GM21526 (cell line): ENCODE data around the gene TRIM73.
A peak's percentile ranks its signal among the peaks of the same experiment; 100 is the strongest.
"Not testable (repeated sequence)": the region's sequence is repeated elsewhere in the genome, so short reads cannot be mapped to it uniquely, and the experiment has no call there.

Experiments
- ATAC-seq: cut with Tn5 transposase; IDR thresholded peaks from one replicate; pipeline ENCODE4 v1.9.1; 2021; ENCODE audit warnings: moderate library complexity; ENCODE audit not compliant: unreplicated experiment, low FRiP score

The TRIM73 gene

DNA sequence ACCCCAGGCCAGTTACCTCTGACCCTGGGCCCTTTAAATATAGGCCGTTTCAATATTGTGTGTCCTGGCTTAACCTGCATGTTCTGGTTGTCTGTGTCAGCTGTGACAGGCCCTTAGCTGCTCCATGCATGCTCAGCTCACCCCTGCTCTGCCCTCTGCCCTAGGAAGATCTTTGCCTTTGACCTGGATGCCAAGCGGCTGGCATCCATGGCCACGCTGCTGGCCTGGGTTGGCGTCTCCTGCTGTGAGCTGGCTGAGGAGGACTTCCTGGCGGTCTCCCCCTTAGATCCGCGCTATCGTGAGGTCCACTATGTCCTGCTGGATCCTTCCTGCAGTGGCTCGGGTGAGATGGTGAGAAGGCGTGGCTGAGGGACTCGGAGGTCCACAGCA lies 20.0 kb downstream of the TRIM73 start:
- ATAC-seq: not testable (repeated sequence)

DNA sequence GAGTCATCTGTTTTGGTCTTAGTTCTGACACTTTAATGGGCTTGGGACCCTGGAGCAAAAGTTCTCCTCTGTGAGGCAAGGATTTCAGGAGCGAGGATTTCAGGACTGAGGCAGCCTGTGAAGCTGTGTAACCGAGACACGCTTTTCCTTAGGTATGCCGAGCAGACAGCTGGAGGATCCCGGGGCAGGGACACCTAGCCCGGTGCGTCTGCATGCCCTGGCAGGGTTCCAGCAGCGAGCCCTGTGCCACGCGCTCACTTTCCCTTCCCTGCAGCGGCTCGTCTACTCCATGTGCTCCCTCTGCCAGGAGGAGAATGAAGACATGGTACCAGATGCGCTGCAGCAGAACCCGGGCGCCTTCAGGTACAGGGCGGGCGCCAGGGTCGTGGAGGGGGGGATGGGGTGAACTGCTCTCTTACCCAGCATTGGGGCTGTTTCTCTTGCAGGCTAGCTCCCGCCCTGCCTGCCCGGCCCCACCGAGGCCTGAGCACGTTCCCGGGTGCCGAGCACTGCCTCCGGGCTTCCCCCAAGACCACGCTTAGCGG lies 20.5 kb downstream of the TRIM73 start:
- not testable (repeated sequence) for ATAC-seq

DNA sequence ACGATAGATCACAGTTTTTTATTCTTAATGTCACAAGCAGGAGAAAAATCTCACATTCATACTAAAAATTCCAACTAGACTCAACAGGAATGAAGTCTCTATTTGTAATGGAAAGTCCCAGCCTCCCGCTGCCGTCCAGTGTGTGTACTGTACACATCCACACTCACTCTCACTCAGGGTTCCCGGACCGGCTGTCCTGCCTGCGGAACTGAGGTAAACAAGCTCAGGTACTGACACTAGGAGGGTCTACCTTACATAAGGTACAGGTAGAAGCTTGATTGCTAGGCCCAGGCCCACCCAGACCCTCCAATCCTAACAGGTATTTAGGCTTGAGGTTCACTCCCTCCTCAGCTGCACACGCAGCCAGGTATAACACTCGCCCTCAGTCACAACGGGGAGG lies 21.4 kb downstream of the TRIM73 start:
- not testable (repeated sequence) for ATAC-seq

GRCh38 chr7:75418292-75418858 lies 22.9 kb downstream of the TRIM73 start:
- not testable (repeated sequence) for ATAC-seq

DNA sequence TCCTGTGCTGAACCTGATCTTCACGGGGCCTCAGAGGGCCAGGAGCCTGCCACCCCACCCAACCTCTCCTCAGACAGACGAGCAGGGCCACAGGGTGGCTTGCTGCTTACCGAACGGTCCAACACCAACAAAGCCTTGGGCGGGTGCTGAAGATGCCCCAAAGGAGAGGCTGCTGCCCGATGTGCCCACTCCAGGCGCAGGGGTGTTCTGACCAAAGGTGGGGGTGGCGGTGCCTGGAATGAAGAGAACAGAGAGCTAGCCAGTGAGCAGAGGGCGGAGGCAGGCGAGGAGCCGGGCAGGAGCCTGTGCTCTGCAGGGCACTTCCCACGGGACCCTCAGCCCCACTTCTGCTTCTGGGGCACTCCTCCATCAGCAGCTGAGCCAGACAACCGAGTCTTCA lies 23.8 kb downstream of the TRIM73 start:
- ATAC-seq: not testable (repeated sequence)

DNA sequence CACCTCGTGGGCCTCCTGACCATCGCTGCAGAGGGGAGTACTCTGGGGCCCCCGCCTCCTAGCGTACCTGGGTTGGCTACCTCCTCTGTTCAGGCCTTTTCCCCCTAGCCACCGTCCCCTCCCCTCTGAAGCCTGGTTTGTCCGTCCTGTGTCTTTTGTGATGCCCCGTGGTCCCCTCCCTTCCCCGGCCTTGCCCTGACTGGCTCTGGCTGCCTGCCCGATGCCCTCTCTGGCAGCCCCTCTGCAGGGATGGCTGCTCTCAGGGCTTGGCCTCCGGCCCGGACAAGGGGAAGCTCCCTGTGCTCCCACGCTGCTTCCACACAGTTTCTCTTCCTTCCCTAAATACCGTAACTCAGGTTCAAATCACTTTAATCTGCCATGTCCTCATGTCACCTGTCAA lies 24.3 kb downstream of the TRIM73 start:
- ATAC-seq: not testable (repeated sequence)

GRCh38 chr7:75420152-75420551 lies 24.7 kb downstream of the TRIM73 start:
- not testable (repeated sequence) for ATAC-seq

DNA sequence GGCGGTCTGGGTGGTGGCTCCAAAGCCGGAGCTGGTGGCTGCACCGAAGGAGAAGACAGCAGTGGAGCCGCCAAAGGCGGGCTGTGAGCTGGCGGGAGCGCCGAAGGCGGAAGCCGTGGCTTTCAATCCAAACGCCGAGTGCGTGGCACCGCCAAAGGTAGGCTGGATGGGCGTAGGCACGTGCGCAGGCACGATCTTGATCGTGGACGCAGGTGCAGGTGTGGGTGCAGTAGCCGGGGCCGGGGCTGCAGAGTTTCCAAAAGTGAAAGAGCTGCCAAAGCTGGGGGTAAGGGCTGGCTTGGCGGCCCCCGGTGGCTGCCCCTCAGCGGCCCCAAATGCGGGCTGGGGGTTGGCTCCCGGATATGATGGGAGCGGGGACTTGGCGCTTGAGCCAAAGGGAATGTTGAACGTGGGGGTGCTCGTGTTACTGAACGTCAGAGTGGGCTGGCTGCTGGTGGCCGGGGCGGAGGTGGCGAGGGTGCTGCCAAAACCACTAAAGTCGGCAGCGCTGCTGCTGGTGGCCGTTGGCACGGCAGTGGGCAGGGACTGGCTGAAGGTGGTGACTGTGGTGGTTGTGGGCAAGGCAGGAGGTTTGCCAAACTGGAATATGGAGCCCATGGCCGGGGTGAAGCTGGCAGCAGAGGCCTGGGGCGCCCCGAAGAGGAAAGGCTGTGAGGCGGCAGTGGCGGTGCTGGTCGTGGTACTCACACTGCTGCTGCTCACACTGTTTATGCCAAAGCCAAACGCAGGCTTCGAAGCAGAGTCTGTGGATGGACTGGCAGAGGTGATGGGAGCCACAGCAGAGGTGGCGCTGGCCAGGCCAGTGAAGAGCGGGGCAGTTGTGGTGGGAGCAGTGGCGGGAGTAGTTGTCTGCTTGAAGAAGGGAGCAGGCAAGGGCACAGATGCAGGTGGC lies 26.6 kb downstream of the TRIM73 start:
- not testable (repeated sequence) for ATAC-seq

- ATAC-seq: not testable (repeated sequence)
Measured at GRCh38 chr7:75423481-75423880, 28.1 kb downstream of the TRIM73 start.

DNA sequence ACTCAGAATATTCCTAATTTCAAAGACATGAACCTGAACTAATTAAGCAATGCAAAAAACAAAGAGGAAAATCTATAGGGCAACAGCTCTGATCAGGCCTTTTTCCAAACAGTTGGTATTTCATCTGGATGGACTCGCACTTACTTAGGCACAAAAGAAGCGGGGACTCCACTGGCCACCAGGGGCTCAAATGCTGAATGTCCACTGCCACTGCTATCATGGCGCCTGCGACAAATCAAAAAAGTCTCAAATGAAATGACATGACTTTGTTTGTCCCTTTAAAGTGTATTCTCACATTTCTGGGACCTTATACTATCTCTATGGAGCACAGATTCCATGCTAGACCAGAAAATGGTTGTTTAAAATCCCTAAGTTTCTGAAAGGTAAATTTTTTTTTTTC lies 43.6 kb downstream of the TRIM73 start:
- not testable (repeated sequence) for ATAC-seq

- peak; percentile 35 for ATAC-seq
Measured at GRCh38 chr7:75442101-75442464, 46.7 kb downstream of the TRIM73 start.

GRCh38 chr7:75442465-75443111 lies 47.2 kb downstream of the TRIM73 start:
- ATAC-seq: peak; percentile 74

DNA sequence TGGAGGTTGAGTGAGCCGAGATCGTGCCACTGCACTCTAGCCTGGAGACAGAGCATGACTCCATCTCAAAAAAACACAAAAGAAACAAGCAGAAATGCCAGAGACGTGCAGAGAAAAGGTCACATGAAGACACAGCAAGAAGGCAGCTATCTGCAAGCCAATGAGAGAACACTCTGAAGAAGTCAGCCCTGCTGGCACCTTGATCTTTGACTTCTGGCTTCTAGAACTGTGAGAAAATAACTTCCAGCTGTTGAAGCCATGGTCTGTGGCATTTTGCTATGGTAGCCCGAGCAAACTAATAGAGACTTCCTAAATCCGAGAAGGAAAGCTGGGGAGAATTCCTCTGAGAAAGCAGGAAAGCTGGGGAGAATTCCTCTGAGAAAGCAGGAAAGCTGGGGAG lies 54.5 kb downstream of the TRIM73 start:
- not testable (repeated sequence) for ATAC-seq

GRCh38 chr7:75452494-75452955 lies 57.1 kb downstream of the TRIM73 start:
- not testable (repeated sequence) for ATAC-seq
